Stimulated activated CD8-positive, alpha-beta memory T cell treated with anti-CD3 and anti-CD28 coated beads, Interleukin-7, amount 100 ng/mL, for 1 hour (primary cell): Measurements from ENCODE around the gene GANAB.
"Not testable (repeated sequence)": the region's sequence is repeated elsewhere in the genome, so short reads cannot be mapped to it uniquely, and the experiment has no call there.

Experiments used
- DNase-seq, 2 donors: peaks; one replicate each; pipeline ENCODE4 v3.0.0-alpha.2; 2020; ENCODE audit warnings: low read depth in 2 of 2

GANAB gene

DNA sequence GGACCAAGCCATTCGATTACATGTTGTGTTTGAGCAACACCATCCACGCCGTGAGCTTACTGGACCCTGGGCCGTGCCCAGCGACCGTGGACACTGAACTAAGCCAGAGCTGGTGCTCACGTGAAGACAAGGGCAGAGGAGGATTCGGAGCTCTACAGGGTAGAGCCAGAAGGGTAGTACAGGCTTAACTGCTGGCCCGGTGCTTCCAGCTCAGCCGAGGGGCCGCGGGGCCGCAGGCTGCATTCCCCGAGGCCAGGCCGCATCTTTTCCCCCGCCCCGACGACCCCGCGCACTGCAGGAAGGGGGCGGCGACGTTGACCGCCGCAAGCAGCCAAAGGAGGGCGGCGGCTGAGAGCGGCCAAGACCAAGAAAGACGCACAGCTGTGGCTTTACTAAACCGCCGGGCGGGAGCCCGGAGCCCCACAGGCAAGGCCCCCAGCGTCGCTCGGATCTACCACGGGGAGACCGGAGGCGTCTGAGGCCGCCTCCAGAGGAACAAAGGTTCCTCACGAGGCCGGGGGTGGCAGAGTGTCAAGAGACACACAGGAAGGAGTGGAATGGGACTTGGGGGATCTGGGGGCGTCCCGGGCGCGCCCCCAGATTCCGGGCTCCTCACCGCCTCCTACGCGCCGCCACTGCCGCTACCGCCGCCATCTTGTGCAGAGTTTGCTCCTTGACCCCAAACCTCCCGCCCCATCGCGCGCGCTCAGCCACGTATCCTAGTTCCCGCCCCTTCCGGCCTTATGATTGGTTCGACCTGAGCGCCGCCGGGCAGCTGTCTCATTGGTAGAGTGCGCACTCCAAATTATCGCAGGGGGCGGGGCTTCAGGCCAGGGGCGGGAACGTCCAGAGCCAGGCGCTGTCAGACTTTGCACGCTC is at the start of gene GANAB:
Gene GANAB, minus strand, starts transcription at position 668 of the 879 bp plus-strand sequence. Its CDS starts 14 bp downstream, at position 654.
- peak; percentile 98 for DNase-seq

DNA sequence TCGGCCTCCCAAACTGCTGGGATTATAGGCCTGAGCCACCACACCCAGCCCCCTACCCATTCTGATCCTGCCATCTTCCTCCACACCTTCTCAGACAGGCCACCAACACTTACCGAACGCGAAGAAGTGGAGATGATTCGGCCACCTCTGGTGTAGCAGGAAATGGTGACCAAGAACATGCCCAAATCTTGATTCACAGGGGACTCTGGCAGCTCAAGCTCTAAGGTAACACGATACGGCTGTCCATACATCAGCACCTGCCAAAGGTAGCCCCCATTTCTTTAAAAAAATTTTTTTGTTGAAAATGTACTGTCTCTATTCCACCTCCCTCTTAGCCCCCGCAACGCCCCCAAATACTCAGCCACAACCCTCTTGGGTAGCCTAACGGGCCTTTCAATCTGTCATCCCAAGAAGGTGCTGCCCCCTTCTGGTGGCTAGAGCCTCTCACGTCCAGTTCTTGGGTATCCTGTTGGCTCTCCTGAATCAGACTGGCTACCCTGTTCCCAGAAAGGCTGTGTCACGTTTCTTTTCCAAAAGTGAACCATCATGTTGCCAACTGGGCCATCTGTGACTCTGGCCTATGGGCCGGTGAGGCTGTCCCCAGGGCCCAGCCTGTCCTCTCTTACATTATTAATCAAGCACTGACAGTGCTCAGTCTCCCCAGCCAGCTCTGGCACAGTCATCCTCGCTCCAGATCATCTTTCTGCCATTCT is 48.2 kb upstream of the GANAB start:
- DNase-seq = peak in 1 of 2 donors; percentile 73

DNA sequence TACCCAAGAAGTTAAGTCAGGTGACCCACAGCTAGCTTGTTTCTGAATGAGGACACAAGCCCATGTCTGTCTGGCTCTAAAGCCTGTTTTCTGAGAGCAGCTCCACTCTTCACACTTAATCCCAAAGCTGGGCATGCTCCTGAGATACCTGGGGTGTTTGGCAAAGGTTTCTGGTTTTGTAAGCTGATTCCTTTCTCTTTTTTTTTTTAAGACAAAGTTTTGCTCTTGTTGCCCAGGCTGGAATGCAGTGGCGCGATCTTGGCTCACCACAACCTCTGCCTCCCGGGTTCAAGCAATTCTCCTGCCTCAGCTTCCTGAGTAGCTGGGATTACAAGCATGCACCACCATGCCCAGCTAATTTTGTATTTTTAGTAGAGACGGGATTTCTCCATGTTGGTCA is 47.2 kb upstream of the GANAB start:
- DNase-seq = not testable (repeated sequence)

DNA sequence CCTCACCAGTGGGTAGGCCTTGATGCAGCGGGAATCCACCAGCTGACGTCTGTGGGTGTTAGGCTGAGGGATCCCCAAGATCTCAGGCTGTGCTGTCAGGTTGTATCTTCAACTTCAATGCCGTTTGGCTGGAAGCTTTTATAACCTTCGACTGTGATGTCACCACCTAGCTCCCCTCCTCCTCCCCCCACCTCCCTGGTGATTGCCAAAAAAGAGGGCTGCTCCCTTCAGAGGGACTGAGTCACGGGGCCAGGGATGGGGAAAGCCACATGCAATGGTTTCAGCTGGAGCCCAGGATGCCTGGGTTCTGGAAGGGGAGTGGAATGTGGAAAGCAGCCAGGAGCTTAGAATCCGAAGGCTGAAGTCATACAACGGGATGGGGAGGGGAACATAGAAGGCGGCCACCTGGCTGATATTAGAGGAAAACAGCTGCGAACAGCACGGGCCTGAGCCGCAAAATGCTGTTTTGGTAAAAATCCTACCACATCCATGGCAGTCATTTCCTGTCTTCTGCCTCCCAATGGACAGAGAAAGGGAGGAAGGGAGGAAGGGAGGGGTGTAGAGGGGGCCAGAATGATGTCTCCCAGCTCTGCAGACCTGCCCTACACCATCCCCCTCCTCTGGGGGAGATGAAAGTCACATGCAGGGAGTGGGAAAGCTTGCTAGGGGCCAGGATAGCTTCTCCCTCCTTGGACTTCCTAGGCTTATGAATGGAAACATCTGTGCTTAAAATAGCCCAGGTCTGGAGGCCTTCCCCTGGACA is 43.2 kb upstream of the GANAB start, which contains the start of gene LRRN4CL:
Gene LRRN4CL, minus strand, starts transcription at position 110 of the 763 bp plus-strand sequence. CDS start 1,022 bp downstream, outside the sequence.
- no peak for DNase-seq

DNA sequence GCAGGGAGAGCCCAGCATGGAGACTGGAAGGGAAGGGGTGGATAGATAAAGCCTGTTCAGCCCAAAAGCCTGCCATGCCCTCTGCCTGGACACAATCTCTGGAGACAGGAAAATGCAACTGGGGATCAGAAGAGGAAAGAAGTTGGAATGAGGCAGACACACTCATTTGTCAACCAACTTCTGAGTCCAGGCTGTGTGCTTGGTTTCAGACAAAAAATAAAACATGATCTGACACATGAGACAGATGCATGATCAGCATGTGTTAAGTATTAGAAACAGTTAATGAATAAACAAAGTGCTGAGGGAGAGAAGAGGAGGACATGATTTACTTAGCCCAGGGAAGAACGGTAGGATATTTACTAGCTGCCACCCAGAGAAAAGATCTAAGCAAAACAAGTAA is 42.1 kb upstream of the GANAB start:
- no peak for DNase-seq

DNA sequence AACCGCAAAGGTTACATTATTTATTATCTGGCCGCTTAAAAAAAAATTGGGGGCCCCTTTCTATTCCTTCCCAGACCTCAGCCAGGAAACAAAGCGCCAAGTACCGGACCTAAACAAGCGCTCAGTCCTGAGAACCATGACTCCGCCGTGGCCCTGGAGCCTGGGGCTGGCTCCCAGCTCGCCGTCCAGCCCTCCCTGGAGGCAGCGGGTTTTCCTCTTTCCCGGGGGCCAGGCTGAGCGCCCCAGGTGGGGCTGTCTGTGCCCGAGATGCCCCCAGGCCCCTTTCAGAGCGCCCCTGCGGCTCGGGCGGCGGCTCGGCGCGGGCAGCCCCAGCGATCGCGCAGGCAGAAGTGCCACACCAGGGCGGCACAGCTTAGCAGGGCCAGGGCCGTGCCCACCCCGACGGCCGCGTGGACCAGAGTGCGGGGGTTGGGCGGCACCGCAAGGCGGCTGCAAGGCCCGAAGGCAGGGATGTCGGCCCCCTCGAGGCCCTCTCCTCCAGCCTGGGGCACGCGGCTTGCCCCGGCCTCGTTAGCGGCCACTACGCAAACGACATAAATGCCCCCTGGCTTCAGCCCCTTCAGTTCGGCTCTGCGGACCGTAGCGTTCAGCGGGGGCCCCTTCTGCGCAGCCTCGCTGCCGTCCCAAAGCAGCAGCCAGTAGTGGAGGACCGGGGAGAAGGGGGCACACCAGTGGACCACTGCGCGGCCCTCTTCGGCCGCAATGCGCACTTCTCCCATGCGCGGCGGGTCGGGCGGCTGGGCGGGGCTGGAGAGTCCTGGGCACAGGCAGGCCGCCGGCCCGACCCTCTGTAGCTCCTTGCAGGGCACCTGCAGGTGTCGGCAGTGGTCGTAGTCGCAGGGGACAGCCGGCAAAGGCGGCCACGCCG is 41.3 kb upstream of the GANAB start:
- no peak for DNase-seq

DNA sequence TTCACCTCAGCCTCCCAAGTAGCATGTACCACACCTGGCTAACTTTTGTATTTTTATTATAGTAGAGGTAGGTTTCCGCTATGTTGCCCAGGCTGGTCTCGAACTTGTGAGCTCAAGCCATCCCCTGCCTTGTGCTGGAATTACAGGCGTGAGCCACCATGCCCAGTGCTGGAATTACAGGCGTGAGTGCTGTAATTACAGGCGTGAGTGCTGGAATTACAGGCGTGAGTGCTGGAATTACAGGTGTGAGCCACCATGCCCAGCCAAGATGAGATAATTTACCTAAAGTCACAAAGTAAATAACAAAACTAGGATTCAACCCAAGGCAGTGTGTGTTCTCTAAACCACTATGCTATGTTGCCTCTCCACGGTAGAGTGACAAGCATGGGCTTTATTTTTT is 36.1 kb upstream of the GANAB start:
- no peak for DNase-seq

DNA sequence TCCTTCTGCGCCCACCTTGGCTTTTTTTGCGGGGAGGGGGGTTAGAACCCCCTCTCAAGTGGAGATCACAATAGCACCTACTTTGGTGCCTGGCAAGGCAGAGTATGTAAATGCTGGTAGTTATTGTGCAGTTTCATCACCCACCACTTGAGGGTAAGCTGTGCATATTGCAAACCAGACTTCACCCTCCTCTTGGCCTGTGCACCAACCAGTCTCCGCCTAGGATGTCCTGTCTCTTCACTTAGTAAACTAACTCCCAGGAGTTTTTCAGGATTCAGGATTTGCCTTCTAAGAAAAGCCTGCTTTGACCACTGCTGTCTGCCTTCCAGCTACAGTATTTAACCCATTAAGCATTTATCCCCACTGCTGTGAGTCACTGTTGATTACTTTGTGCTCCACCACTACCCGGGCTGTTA is 34.4 kb upstream of the GANAB start:
- no peak for DNase-seq

DNA sequence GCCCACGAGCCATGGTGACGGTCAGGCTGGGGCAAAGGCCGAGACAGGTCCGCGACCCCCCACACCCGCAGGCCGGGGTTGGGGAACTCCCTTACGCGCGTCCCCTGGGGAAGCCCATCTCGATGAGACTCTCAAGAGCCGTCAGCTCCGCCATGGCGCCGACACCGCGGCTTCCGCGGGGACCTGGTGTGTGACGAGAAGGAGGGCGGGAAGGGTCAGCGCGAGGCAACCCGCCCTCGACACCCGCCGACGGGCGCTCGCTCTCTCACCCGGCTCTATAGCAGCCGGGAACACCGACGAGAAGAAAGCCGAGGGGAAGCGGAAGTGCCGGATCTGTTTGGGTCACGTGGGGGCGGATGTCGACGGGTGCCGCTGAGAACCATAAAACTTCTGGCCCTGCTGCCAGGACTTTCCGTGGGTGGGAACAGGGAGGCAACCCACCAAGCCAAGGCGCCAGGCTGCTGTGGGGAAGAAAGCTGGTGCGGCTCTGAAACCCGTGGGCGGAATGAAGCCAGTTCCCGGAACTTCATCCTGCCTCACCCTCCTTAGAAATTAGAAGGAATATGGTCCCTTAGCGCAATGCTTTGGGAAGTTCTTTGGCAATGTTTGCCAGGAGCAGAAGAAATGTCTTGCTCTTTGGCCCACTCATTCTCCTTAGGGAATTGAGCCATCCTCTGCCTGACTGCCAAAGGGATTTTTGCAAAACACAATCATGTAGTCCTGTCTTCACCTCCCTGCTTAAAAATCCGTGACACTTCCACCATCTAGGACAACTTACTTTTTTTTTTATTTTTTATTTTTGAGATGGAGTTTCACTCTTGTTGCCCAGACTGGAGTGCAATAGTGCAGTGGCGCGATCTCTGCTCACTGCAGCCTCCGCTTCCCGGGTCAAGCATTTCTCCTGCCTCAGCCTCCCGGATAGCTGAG is 32.6 kb upstream of the GANAB start, which contains the start of gene UBXN1:
Gene UBXN1, minus strand, starts transcription at position 304 of the 927 bp plus-strand sequence. Its CDS starts 150 bp downstream, at position 154.
- peak; percentile 64 to 68 for DNase-seq

DNA sequence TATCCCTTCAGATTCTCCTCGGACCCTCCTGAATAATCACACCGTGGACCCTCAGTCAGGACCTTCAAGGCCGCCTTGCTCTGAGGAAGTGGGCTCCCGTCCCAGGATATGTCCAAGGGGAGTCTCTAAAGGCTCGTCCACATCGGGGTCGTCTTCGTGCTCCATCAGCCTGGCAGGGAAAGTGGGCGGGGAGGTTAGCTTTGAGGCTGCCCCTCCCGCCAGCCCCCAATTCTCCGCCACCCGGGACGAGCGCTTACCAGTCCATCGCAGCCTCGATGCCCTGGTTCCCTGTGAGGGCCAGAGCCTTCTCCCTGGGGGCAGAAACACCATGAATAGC is 32.0 kb upstream of the GANAB start:
- DNase-seq = no peak

DNA sequence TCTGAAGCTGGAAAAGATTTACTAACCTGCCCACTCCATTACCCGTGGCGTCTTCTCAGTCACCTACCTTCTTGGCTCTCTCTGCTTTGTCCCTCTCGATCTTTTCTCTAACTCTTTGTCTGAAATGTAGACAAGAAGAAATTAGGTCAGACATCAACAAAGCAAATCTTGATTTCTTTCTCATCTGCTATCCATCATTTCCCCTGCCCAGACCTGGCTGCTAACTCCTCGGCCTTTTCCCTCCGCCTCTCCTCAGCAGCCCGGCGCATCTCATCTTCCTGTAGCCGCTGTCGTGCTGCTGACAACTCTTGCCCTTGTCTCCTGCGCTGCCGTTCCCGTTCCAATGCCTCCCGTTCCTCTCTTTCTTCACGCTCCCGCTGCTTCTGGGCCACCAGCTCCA is 31.3 kb upstream of the GANAB start:
- DNase-seq = no peak

DNA sequence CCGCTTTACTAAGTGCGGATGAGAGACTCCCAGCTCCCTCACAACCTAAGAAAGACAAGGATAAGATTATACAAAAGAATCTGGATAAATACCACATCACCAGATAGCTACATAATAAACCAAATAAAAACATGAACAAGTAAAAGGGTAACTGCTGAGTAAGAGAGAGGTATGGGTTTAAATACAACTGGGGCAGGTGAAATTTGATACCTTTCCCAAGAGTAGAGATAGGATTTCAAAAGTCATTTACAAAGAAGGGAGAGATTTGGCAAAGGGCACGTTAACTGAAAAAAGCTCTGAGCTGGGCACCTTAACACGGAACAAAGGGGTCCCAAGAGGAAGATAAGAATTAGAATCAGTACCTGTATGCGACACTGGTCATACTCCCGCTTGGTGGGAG is 30.7 kb upstream of the GANAB start:
- no peak for DNase-seq

DNA sequence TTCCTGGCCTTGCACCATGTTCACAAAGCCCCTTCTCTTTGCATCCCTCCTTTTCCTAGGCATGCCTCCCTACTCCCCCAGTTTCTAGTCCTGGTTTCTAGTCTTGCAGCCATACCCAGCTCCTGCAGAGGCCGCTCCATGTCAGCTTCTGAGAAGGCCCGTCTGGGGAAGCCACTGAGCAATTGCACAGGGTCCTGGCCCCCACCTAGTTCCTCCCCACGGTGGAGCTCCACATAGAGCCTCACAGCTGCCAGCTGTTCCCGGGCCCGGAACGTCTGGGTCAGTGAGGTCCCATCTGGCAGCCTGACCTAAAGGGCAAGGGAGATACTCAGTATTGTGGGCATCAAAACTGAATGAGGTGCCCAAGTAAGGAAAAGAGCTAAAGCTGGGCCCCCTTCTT is 30.3 kb upstream of the GANAB start:
- no peak for DNase-seq

DNA sequence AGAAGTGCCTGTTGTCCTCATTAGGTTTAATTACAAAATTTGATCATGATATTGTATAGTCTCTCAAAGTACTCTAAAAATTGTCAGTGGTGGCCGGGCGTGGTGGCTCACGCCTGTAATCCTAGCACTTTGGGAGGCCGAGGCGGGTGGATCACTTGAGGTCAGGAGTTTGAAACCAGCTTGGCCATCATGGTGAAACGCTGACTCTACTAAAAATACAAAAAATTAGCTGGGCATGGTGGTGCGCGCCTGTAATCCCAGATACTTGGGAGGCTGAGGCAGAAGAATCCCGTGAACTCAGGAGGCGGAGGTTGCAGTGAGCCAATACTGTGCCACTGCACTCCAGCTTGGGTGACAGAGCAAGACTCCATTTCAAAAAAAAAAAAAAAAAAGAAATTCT is 29.0 kb upstream of the GANAB start:
- DNase-seq = not testable (repeated sequence)

DNA sequence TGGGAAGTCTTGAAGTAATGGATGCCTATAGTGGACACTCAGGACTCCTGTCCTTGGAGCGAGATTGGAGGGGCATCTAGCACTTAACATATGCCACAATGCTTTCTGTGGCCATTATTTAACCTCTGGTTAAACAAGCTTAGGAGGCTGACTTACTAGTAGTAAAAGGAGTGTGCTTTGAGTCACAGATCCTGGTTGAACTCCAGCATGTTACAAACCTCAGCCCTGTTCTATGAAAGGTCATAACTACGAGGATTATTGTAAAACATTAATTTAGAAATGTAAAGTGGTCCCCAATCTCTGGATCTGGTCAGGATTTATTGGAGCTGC is 26.7 kb upstream of the GANAB start:
- no peak for DNase-seq

DNA sequence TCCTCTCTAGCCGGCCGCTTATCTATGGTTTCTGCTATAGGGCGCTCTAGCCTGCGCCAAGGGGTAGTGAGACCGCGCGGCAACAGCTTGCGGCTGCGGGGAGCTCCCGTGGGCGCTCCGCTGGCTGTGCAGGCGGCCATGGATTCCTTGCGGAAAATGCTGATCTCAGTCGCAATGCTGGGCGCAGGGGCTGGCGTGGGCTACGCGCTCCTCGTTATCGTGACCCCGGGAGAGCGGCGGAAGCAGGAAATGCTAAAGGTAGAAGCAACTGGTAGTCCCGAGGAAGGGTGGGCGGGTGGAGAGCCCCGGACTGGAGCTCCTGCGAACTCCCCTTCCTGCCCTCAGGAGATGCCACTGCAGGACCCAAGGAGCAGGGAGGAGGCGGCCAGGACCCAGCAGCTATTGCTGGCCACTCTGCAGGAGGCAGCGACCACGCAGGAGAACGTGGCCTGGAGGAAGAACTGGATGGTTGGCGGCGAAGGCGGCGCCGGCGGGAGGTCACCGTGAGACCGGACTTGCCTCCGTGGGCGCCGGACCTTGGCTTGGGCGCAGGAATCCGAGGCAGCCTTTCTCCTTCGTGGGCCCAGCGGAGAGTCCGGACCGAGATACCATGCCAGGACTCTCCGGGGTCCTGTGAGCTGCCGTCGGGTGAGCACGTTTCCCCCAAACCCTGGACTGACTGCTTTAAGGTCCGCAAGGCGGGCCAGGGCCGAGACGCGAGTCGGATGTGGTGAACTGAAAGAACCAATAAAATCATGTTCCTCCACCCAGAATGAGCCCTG is 25.4 kb upstream of the GANAB start, which contains the start of the genes LBHD1 and UQCC3:
Gene LBHD1, minus strand, starts transcription at position 660 of the 782 bp plus-strand sequence. CDS start 2,236 bp downstream, outside the sequence.
Gene UQCC3, plus strand, starts transcription at position 66 of the 782 bp plus-strand sequence. Its CDS starts 73 bp downstream, at position 139.
- DNase-seq = peak in 1 of 2 donors; percentile 48

DNA sequence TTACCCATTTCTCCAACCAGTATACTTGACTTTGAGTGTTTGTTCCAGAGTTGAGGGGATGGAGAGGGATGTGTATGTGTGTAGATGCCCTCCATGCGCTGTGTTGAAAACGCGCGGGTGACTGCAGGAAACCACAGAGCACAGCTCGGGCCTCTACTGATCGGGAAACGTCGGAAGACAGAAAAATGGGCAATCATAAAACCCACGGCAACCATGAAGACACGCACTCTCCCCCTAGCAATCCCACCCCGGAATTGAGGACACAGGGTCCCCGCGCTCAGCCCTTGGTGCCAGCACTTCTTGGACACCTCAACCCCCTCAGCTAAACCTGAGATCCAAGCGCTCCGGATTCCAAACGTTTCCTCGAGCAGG is 24.8 kb upstream of the GANAB start:
- DNase-seq = no peak

DNA sequence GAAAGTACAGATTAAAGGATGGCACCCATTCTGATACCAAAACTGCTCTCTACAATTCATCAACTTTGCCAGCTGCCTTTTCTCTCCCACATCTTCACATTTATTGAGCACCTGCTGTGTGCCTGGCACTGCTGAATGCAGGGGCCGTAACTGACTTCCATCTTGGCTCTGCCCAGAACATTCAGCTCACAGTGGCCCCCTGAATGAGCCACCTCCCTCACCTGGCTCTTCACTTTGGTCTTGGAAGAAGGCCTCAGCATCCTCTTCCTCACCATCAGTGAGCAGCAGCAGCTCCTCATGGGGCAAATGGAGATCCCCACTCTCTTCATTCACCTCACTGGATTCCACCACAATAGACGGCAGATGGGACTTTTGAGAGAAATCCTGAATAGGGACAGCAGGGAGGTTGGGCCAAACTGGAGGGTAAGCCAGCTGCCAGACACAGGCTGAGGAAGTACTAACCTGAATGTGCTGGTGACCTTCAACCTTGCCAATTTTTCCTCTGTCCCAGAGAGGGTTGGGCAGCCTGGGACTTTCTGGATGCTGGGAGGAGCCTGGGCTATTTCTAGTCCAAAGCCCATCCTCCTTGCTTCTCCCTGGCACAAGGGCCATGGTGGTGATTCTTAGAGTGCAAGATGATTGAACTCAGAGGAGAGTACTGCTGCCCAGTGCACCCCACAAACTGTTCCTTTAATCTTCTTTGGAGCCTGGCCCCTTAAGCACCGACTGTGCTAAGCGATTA is 23.2 kb upstream of the GANAB start:
- DNase-seq = no peak
